Effector memory CD4-positive, alpha-beta T cell (primary cell): ENCODE measurements around the gene PPAN.

ENCODE experiments used
- DNase-seq, 3 donors: peaks; one replicate each; pipeline ENCODE4 v3.0.0-alpha.2; 2020
- H3K27ac ChIP-seq: 2 replicates; pipeline ENCODE4 v1.7.0; 2013; ENCODE audit warnings: mild to moderate bottlenecking, low read length, moderate library complexity; ENCODE audit not compliant: insufficient read depth, poor library complexity, severe bottlenecking
- H3K27me3 ChIP-seq: replicated peaks from 2 replicates; pipeline ENCODE4 v1.7.0; 2013; ENCODE audit warnings: mild to moderate bottlenecking, low read length; ENCODE audit not compliant: insufficient read depth, control insufficient read depth, poor library complexity, severe bottlenecking
- H3K36me3 ChIP-seq: 2 replicates; pipeline ENCODE4 v1.7.0; 2013; ENCODE audit warnings: mild to moderate bottlenecking, low read length, moderate library complexity; ENCODE audit not compliant: control insufficient read depth, insufficient read depth
- H3K4me1 ChIP-seq: 2 replicates; pipeline ENCODE4 v1.7.0; 2013; ENCODE audit warnings: low read length, mild to moderate bottlenecking; ENCODE audit not compliant: control insufficient read depth, insufficient read depth, poor library complexity, severe bottlenecking
- H3K4me3 ChIP-seq: 2 replicates; pipeline ENCODE4 v1.7.0; 2013; ENCODE audit warnings: low read length, low read depth, mild to moderate bottlenecking; ENCODE audit not compliant: insufficient read depth, poor library complexity, severe bottlenecking
- H3K9me3 ChIP-seq: 2 replicates; pipeline ENCODE4 v1.7.0; 2013; ENCODE audit warnings: mild to moderate bottlenecking, low read length, moderate library complexity; ENCODE audit not compliant: control insufficient read depth

Gene PPAN

DNA sequence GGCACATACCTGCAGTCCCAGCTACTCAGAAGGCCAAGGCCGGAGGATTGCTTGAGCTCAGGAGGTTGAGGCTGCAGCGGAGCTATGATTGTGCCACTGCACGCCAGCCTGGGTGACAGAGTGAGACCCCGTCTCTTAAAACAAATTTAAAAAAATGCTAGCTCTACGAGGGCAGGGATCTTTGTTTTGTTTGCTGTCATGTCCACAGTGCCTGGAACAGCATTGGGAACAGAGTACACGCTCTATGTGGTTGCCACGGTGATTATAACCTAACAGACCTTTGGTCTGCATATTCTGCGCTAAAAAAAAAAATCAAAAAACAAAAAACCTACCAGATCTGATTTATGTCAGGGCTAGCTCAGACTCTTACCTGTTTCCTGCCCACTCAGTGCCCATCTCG lies 22.3 kb upstream of the PPAN start:
- no peak overlapping the region for H3K4me3 ChIP-seq
- no peak overlapping the region for H3K27ac ChIP-seq
- H3K27me3 ChIP-seq = no peaks in the 10 kb centered on the region

DNA sequence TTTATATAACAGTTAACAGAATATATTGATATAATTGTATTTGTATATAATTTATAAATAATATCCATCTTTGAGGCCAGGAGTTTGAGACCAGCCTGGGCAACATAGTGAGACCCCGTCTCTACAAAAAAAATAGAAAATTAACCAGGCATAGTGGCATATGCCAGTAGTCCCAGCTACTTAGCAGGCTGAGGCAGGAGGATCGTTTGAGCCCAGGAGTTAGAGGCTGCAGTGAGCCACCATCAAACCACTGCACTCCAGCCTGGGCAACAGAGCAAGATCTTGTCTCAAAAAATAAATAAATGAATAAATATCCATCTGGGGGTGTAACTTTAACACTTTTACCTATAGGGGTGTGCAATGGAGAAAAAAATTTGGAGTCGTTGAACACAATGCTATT lies 21.4 kb upstream of the PPAN start:
- no peak overlapping the region for H3K27ac ChIP-seq
- H3K4me1 ChIP-seq = peaks cover 7% of the 10 kb centered on the region
- H3K4me3 ChIP-seq = no peak overlapping the region
- no peak for DNase-seq
- H3K9me3 ChIP-seq = no peaks in the 10 kb centered on the region
- H3K27me3 ChIP-seq = no peaks in the 10 kb centered on the region
- H3K36me3 ChIP-seq = peaks cover 8% of the 10 kb centered on the region

More for the DNA sequence above, 22.3 kb upstream of the PPAN start:
- DNase-seq = no peak
- H3K36me3 ChIP-seq = peaks cover under 1% of the 10 kb centered on the region
- no peaks in the 10 kb centered on the region for H3K9me3 ChIP-seq
- peaks cover 7% of the 10 kb centered on the region for H3K4me1 ChIP-seq

DNA sequence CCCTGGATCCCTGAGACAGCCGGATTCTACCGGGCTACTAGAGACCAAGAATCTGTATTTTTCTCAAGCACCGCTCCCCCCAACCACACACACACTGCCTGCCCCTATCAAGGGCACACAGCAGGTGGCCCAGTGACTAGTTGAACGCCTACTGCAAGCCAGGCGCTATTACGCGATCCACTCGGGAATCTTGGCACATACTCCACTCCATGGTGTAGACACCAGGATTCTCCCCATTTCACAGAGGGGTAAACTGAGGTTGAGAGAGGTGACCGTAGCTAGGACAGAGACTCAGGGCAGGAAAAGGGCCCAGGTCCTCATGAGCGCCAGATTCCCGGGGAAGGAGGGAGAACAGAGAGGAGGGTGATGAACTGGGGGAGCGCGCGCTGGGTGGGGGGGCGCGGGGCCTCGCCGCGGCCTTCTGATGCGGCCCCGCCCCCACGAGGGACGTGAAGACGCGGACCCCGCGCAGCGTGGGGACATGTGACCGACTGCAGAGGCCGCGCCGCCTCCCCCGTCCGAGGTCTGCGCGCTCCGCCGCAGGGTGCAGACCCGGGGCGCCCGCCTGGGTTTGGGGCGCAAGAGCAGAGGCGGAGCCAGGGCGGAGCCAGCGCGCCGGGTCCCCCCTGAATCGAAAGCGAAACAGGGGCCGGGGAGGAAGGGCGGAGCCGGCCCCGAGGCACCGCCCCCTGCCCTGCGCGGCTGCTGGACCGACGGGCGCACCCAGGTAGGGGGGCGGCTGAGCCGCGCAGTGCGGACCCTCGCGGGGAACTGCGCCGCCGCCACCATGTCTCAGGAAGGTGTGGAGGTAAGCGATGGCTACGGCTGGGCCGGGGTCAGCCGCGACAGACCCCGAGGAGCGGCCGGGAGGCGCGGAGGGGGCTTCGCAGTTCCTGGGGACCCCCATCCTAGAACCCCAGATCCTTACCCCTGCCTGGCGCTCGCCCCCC lies 20.2 kb upstream of the PPAN start, which contains the start of gene SHFL:
Gene SHFL, plus strand, starts transcription at position 677 of the 950 bp plus-strand sequence. Its CDS starts 111 bp downstream, at position 788.
- Histone ChIP-seq H3K36me3 (peaks cover 8% of the 10 kb centered on the region), H3K27ac (peak within 1 kb of the TSS; percentile 87), H3K4me1 (peaks cover 7% of the 10 kb centered on the region), H3K9me3 (no peaks in the 10 kb centered on the region), H3K27me3 (no peaks in the 10 kb centered on the region), H3K4me3 (peak within 1 kb of the TSS; percentile 99)
- peak; percentile 73 to 83 (median 73) for DNase-seq

DNA sequence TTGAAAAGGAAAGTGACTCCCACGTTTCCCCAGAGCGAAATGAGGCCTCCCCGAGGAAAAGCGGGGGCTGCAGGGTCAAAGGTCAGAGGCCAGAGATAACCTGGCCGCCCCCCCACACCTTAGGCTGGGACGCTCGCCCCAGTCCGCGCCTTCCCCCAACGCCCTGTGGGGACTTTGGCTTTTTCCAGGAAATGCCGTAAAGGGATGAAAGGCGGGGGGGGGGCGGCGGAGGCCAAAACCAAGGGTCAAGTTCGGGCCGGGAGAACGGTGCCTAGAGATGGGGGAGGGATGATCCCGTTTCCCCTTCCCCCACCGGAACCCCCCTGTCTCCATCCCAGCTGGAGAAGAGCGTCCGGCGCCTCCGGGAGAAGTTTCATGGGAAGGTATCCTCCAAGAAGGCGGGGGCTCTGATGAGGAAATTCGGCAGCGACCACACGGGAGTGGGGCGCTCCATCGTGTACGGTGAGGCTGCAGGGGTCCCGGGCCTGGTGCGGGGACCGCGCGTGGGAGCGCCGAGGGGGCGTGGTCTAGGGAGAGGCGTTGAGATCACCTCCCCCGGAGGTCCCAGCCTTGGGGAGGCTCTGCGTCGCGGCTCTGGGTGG lies 19.5 kb upstream of the PPAN start:
- Histone ChIP-seq H3K27ac (peak overlapping the region; percentile 87), H3K27me3 (no peaks in the 10 kb centered on the region), H3K4me3 (peak overlapping the region; percentile 99), H3K36me3 (peaks cover 15% of the 10 kb centered on the region), H3K4me1 (peaks cover 7% of the 10 kb centered on the region), H3K9me3 (no peaks in the 10 kb centered on the region)
- peak in 1 of 3 donors; percentile 26 for DNase-seq

DNA sequence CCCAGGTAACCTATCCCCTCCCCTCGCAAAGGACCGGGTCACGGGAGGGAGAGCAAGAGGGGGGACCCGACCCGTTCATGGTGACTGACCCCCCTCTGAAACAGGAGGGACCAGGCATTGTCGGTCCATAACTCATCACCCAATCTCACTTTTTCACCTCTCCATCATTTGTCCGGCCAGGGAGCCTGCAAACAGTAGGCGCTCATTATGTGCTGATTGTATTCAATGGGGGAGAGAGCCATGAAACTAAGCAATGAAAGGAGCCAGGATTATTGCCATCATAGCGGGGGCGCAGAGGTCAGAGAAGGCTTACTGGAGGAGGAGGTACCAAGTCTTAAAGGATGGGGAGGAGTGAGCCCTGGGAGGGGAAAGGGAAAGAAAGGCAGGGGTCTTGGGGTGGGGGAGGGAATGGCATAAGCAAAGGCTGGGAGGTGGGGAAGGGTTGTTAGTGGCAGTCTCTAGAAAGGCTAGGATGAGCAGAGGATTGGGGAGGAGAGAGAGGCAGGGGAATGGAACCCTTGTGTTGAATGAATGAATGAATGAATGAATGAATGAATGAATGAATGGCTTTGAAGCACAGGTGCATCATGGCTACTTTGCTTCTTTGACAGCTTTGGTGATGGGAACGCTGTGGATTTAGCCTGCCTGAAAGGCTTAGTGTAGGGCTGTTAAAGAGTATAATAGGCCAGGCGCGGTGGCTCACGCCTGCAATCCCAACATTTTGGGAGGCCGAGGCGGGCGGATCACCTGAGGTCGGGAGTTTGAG lies 18.7 kb upstream of the PPAN start:
- H3K27ac ChIP-seq = peak overlapping the region; percentile 87
- DNase-seq = no peak
- H3K9me3 ChIP-seq = no peaks in the 10 kb centered on the region
- H3K4me1 ChIP-seq = peaks cover 7% of the 10 kb centered on the region
- H3K4me3 ChIP-seq = peak overlapping the region; percentile 99
- peaks cover 21% of the 10 kb centered on the region for H3K36me3 ChIP-seq
- H3K27me3 ChIP-seq = no peaks in the 10 kb centered on the region

DNA sequence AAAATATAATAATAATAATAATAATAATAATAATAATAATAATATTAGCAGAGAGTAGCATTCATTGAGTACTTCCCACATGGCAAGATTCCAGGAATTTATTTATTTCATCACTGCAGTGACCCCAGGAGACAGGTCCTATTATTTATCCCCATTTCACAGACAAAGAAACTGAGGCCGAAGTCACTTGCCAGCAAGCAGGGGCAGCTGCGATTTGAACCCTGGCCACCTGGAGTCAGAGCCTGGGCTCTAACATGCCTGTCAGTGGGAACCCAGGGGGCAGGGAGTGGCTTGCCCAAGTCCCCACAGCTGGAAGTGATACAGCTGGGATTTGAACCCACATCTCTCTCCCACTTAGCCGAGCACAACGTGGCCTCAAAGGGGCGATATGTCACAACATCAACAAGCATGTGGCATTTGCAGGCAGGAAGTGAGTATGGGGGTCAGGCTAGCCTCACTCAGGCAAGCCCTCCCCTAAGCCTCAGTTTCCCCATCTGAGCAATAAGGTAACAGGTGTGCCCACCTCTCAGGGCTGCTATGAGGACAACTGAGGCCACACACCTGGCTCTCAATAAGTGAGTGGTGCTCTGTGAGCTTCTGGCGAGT lies 17.1 kb upstream of the PPAN start:
- Histone ChIP-seq H3K9me3 (no peaks in the 10 kb centered on the region), H3K27me3 (no peaks in the 10 kb centered on the region), H3K4me3 (no peak overlapping the region), H3K36me3 (peaks cover 29% of the 10 kb centered on the region), H3K4me1 (peaks cover 7% of the 10 kb centered on the region), H3K27ac (no peak overlapping the region)
- DNase-seq = no peak

DNA sequence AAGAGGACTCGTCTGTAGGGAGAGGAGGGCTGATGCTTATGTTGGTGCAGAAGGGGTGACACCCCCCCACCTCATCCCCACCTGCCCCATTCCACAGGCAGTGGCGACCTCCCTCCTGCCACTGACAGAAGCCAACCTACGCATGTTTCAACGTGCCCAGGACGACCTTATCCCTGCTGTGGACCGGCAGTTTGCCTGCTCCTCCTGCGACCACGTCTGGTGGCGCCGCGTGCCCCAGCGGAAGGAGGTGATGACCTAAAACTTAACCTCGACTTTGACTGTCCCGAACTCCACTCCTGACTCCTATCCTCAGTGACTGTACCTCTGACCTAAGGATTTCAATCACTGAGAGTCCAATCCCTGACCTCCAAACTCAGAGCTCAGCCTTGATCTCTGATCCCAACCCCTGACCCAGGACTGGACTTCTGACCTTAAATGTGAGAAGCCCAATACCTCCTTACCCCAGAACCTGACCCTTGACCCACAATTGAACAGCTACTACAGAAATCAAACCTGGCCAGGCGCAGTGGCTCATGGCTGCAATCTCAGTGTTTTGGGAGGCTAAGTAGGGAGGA lies 16.3 kb upstream of the PPAN start:
- Histone ChIP-seq H3K4me1 (peaks cover 7% of the 10 kb centered on the region), H3K27me3 (no peaks in the 10 kb centered on the region), H3K9me3 (no peaks in the 10 kb centered on the region), H3K27ac (no peak overlapping the region), H3K36me3 (peaks cover 29% of the 10 kb centered on the region), H3K4me3 (no peak overlapping the region)
- DNase-seq = no peak

DNA sequence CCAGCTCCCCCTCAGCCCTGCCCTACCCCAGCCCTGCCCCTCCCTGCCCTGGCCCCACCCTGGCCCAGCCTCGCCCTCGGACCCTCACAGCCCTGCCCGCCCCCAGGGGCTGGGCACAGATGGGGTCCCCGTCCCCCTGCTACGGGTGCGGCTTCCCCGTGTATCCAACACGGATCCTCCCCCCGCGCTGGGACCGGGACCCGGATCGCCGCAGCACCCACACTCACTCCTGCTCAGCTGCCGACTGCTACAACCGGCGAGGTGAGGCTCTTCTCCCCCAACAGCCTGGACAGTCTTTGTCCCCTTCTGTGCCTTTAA lies 14.8 kb upstream of the PPAN start:
- Histone ChIP-seq H3K36me3 (peaks cover 29% of the 10 kb centered on the region), H3K9me3 (no peaks in the 10 kb centered on the region), H3K4me1 (peaks cover 7% of the 10 kb centered on the region), H3K4me3 (no peak overlapping the region), H3K27ac (no peak overlapping the region), H3K27me3 (no peaks in the 10 kb centered on the region)
- no peak for DNase-seq

DNA sequence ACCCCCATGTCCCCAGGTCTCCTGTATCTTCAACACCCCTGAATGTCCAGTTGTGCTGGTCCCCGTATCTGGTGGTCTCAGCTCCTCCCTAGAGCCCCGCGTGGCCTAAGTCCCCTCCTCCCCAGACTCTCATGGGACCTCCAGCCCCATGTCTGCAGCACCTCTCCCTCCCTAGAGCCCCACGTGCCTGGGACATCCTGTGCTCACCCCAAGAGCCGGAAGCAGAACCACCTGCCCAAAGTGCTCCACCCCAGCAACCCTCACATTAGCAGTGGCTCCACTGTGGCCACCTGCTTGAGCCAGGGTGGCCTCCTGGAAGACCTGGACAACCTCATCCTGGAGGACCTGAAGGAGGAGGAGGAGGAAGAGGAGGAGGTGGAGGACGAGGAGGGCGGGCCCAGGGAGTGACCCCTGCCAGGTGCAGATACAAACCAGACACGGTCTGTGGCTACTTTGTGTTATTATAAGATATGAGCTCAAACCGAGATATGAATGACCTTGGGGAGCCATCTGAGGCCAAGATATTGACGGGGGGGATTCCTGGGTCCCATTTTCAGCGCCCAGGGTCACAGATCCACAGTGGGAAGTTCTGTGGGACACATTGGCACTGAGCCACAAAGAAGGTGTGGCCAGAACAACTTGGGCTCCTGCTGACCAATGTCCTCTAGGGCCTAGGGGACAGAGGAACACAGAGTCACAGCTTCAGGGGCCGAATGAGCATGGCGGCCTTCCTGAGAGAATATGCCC lies 14.1 kb upstream of the PPAN start:
- no peak overlapping the region for H3K27ac ChIP-seq
- H3K4me1 ChIP-seq = peaks cover 4% of the 10 kb centered on the region
- no peak overlapping the region for H3K4me3 ChIP-seq
- DNase-seq = no peak
- H3K27me3 ChIP-seq = no peaks in the 10 kb centered on the region
- H3K9me3 ChIP-seq = no peaks in the 10 kb centered on the region
- H3K36me3 ChIP-seq = peaks cover 29% of the 10 kb centered on the region
